Skeletal muscle tissue (tissue), 4 donors: Measurements from ENCODE around the gene WHRN. TPM values are rescaled to one million over a fixed set of nuclear protein-coding genes. Genes with fewer than 3 reads are reported as not detected.
A peak's percentile ranks its signal among the peaks of the same experiment; 100 is the strongest.

Experiments used
- H3K27ac ChIP-seq: one replicate; pipeline ENCODE4 v1.7.0; 2013; ENCODE audit warnings: mild to moderate bottlenecking, low read depth, low read length, inconsistent platforms
- H3K27me3 ChIP-seq, 3 donors: one replicate each; pipeline ENCODE4 v1.7.0; 2013; ENCODE audit warnings: low read length in 3 of 3; ENCODE audit not compliant: control insufficient read depth in 3 of 3, insufficient read depth in 3 of 3
- H3K36me3 ChIP-seq, 3 donors: one replicate each; pipeline ENCODE4 v1.7.0; 2013; ENCODE audit warnings: low read length in 3 of 3; ENCODE audit not compliant: control insufficient read depth in 3 of 3, insufficient read depth in 3 of 3
- H3K4me1 ChIP-seq, 3 donors: one replicate each; pipeline ENCODE4 v1.7.0; 2013; ENCODE audit warnings: low read length in 3 of 3, mild to moderate bottlenecking in 3 of 3; ENCODE audit not compliant: control insufficient read depth in 3 of 3, insufficient read depth in 3 of 3
- H3K4me3 ChIP-seq, 3 donors: one replicate each; pipeline ENCODE4 v1.7.0; 2013; ENCODE audit warnings: low read length in 3 of 3
- H3K9ac ChIP-seq, 3 donors: one replicate each; pipeline ENCODE4 v1.7.0; 2013; ENCODE audit warnings: low read length in 3 of 3, mild to moderate bottlenecking in 3 of 3, moderate library complexity in 2 of 3, low read depth in 1 of 3
- H3K9me3 ChIP-seq, 3 donors: one replicate each; pipeline ENCODE4 v1.7.0; 2013; ENCODE audit warnings: low read length in 3 of 3; ENCODE audit not compliant: control insufficient read depth in 3 of 3
- total RNA-seq: library from RNA; depleted of rRNA; stranded (reverse); fragments of >200 nt; gene quantifications from one replicate; pipeline ENCODE4 v1.2.3, GENCODE V29; 2014
- donor health status: Osteomylitis.

The WHRN gene
- total RNA-seq, 1 donor from 2014 or later, result 0.52 TPM

DNA sequence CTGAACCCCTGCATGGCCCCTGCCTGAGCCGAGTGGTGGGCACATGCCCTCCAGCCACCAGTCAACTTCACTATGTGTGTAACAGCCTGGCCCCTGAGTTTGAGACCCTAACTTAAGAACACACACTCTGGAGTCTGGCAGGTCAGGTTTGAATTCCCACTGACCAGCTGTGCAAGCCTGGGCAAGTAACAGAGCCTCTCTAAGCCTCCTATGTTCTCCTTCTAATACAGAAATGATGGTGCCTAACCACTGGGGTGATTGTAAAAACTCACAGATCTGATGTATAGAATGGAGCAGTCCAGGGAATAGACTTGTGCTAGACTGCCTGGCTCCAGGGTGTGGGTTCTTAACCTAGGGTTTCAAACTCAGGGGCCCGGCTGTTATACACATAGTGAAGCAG lies 100.7 kb downstream of the WHRN start:
- H3K9me3 ChIP-seq, result no peaks in the 10 kb centered on the region
- no peak overlapping the region for H3K4me3 ChIP-seq

DNA sequence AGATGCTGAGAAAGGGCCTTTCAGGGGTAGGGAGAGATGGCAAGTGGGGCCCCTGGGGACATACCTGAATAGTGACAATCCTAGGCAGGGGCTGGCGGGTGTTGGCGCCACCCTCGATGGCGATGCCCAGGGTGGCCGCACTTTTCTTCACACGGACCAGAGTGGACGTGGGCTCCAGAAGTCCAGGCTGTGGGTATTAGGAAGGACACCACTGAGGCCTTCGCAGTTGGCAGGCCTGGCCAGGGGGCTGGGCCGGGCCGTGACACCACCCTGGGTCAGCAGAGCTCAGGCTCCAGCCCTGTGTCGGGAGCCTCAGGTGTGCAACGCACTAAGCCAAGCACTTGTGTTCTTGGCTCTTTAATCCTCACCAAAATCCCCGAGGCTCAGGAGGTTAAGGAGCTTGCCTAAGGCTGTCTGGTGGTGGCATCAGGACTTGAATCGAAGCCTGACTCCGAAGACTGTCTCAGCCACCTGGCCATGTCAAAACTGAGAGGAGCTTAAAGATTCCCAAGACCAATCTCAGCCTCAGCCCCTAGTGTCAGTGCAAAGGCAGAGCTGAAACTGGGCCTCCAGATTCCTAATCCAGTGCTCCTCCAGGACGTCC lies 102.0 kb downstream of the WHRN start:
- H3K36me3 ChIP-seq, result no peaks in the 10 kb centered on the region
- no peak overlapping the region for H3K27ac ChIP-seq
- H3K4me1 ChIP-seq, result peaks cover 0 to 3% (median 2%) of the 10 kb centered on the region in 3 donors
- peaks cover 0 to 9% (median 0%) of the 10 kb centered on the region in 3 donors for H3K27me3 ChIP-seq
- no peaks in the 10 kb centered on the region for H3K9me3 ChIP-seq
- no peak overlapping the region for H3K9ac ChIP-seq
- H3K4me3 ChIP-seq, result no peak overlapping the region

More for the DNA sequence above, 100.7 kb downstream of the WHRN start:
- Histone ChIP-seq H3K4me1 (no peaks in the 10 kb centered on the region), H3K36me3 (no peaks in the 10 kb centered on the region), H3K9ac (no peak overlapping the region), H3K27me3 (peaks cover 0 to 6% (median 0%) of the 10 kb centered on the region in 3 donors), H3K27ac (no peak overlapping the region)

DNA sequence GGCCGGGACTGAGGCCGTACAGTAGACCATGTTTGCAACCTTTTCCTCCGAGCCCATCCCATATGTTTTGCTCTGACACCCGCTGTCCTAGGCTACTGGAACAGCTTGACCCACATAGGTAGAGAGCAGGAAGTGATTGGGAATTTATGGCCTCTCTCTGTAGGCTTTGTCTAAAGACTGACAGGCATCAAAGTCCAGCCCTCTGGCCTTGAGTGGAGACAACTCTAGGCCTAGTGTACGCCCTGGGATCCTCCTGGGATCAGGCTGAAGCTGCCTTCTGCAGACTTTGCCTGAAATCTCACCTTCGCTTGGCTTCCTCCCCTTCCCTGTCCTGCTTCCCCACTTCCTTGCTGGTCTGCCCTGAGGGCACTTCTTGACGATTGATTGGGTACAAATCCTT lies 103.9 kb downstream of the WHRN start:
- Histone ChIP-seq H3K9ac (no peak overlapping the region), H3K27me3 (peaks cover 0 to 9% (median 0%) of the 10 kb centered on the region in 3 donors), H3K27ac (no peak overlapping the region), H3K36me3 (no peaks in the 10 kb centered on the region), H3K4me1 (peaks cover 10 to 15% (median 12%) of the 10 kb centered on the region in 3 donors), H3K9me3 (no peaks in the 10 kb centered on the region), H3K4me3 (no peak overlapping the region)

DNA sequence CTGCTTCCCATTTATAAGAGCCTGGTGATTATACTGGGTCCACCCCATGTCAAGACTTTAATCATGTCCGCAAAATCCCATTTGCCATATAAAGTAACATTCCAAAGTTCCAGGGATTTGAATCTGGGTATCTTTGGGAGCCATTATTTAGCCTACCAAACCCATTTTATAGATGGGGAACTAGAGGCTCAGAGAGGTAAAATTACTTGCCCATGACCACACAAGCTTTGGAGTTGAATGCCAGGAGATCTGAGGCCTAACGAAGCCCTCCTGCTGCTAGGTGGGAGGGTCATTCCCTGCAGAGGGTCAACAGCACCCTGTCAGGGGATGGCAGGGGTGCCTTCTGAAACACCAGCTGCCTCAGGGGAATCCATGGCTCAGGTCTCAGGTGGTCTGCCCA lies 104.5 kb downstream of the WHRN start:
- Histone ChIP-seq H3K4me1 (peaks cover 10 to 16% (median 12%) of the 10 kb centered on the region in 3 donors), H3K27ac (no peak overlapping the region), H3K27me3 (peaks cover 0 to 9% (median 0%) of the 10 kb centered on the region in 3 donors), H3K36me3 (no peaks in the 10 kb centered on the region), H3K4me3 (no peak overlapping the region), H3K9ac (no peak overlapping the region), H3K9me3 (no peaks in the 10 kb centered on the region)

DNA sequence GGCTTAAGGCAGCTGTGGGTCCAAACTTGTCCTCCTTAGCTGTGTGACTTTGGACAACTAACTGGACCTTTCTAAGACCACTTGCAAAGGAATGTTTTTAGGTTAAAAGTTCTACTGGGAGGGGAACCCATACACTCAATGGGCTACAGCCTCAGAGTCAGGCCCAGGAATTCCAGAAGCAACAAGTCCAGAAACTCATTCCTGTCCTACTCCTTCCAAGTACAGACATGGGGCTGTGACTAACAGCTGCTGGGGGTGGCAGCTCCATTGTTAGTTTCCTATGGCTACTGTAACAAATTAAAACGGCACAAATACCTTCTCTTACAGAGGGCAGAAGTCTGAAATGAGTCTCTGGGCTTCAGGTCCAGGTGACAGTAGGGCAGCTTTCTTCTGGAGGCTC lies 105.1 kb downstream of the WHRN start:
- H3K9ac ChIP-seq, result no peak overlapping the region
- H3K36me3 ChIP-seq, result no peaks in the 10 kb centered on the region
- no peak overlapping the region for H3K4me3 ChIP-seq

DNA sequence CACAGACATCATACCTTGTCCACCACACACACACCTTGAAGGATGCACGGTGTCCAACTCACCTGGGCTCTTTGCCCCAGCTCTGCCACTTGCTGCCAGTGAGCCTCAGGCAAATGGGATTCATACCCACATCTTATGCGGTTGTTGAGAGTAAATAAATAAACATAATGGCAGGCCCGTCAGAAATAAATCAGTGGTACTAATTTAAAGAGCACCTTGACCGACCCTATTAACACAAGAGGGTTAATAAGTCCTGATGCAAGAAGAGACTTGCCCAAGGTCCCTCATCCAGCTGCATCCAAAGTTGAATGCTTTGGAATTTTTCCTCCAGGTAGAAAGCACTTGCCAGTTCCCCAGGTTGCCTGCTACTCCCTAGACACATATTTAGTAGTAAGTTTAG lies 105.9 kb downstream of the WHRN start:
- Histone ChIP-seq H3K27ac (no peak overlapping the region), H3K4me3 (no peak overlapping the region), H3K4me1 (peaks cover 12 to 24% (median 16%) of the 10 kb centered on the region in 3 donors), H3K9ac (no peak overlapping the region), H3K9me3 (no peaks in the 10 kb centered on the region), H3K36me3 (no peaks in the 10 kb centered on the region), H3K27me3 (peaks cover 0 to 9% (median 0%) of the 10 kb centered on the region in 3 donors)

More for the DNA sequence above, 105.1 kb downstream of the WHRN start:
- Histone ChIP-seq H3K27me3 (peaks cover 0 to 9% (median 0%) of the 10 kb centered on the region in 3 donors), H3K9me3 (no peaks in the 10 kb centered on the region), H3K4me1 (peaks cover 12 to 20% (median 12%) of the 10 kb centered on the region in 3 donors), H3K27ac (no peak overlapping the region)

DNA sequence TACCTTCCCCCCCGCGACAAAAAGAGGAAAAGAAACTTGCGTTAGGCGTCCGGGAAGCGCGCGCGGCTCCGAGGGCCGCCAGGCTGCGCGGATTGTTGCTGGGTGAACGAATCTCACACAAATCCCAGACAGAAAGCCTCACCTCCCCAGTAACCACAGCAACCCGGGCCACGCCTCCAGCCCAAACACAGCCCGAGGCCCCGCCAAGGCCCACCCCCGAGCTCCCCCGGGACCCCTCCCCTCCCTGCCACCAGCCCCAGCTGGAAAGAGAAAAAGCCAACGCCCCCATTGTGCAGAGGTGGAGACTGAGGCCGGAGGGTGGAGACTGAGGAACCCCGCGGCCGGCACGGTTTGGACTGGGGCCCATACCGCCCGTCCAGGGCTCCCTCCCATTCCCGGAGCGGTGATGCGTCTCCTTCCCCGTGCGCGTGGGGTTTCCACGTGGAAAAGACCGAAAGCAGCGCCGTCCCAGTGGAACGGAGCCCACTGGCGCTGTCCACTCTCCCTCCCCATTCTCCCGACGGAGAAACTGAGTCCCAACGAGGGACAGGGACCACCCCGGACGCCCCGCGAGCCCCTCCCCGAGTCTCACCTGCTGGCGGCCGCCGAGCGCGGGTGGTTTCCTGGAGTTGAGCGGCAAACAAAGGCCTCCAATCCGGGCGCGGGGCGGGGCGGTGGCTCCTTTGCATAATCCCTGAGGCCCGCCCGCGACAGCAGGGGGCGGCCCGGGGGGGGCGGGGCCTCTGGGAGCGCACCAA lies 107.2 kb downstream of the WHRN start:
- peaks cover 0 to 9% (median 0%) of the 10 kb centered on the region in 3 donors for H3K27me3 ChIP-seq

DNA sequence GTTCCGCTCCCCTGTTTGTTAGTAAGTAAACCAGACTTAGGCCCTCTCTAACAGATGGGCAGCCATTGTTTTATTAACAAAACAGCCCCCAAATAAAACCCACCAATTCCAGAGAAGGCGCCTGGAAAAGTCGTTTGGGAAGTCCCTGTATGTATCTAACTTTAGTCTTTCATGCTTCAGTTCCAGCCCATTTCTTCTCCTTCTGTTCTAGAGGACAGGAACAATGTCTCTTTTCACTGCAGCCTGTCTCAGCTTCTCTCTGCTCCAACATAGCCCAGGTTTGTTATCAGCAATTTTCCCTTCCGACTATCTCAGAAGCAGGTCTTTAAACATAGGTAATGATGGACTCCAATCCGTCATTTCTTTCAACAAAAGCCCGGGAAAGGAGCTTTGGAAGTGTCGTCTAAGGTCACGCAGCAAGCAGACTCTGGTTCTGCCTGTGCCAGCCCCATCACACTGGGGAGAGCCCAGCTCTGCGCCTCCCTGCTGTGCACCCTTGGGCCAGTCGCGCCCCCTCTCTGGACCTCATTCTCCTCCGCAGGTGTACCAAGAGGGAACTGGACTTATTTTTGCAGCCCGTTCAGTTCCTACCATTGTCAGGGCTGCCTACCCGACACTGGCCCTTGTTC lies 107.9 kb downstream of the WHRN start:
- Histone ChIP-seq H3K4me3 (peak overlapping the region; percentile 70 to 91 (median 88)), H3K36me3 (no peaks in the 10 kb centered on the region), H3K4me1 (peaks cover 16 to 28% (median 16%) of the 10 kb centered on the region in 3 donors), H3K27ac (peak overlapping the region; percentile 54), H3K27me3 (peaks cover 0 to 8% (median 0%) of the 10 kb centered on the region in 3 donors), H3K9ac (peak overlapping the region in 2 of 3 donors; percentile 62 to 65), H3K9me3 (no peaks in the 10 kb centered on the region)

More for the DNA sequence above, 107.2 kb downstream of the WHRN start:
- Histone ChIP-seq H3K36me3 (no peaks in the 10 kb centered on the region), H3K9me3 (no peaks in the 10 kb centered on the region), H3K27ac (peak overlapping the region; percentile 54), H3K4me3 (peak overlapping the region; percentile 81 to 91 (median 88)), H3K4me1 (peaks cover 12 to 24% (median 16%) of the 10 kb centered on the region in 3 donors), H3K9ac (peak overlapping the region; percentile 62 to 78 (median 72))

DNA sequence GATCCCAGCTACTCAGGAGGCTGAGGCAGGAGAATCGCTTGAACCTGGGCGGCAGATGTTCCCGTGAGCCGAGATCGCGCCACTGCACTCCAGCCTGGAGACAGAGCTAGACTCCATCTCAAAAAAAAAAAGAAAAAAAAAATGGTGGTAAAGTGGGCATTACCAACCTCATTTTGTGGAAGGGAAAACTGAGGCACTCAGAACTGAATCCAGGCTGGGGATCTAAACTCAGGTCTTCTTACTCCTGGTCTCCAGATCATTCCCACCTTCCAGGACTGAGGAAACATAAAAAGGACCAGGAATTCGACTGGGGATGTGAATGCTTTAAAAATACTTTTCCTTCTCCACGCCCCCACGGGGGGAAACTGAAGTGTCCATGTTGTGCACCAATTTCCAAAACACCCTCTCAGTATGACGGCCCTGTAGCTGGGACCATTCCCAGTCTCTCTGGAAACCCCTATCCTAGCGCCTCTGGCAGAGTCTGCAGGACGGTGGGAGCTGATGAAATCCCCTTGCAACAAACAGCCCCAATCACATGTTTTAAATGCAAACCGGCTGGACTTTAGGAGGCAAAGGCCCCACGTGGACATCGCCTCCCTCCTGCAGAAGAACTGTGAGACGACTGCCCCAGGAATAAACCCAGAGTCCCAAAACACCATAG lies 108.6 kb downstream of the WHRN start:
- H3K4me3 ChIP-seq, result no peak overlapping the region
- peak overlapping the region; percentile 54 for H3K27ac ChIP-seq
- peak overlapping the region in 1 of 3 donors; percentile 25 for H3K9ac ChIP-seq
- no peaks in the 10 kb centered on the region for H3K9me3 ChIP-seq
- peaks cover 16 to 31% (median 19%) of the 10 kb centered on the region in 3 donors for H3K4me1 ChIP-seq
- peaks cover 0 to 6% (median 0%) of the 10 kb centered on the region in 3 donors for H3K27me3 ChIP-seq
- no peaks in the 10 kb centered on the region for H3K36me3 ChIP-seq
